MM.1S (cell line): ENCODE results near the gene SLC39A8.

Experiments
- DNase-seq: peaks from one replicate; pipeline ENCODE4 v3.0.0-alpha.2; 2015
- H2AFZ ChIP-seq: fragments of 300-600 bp; sonication (generic); 2 replicates; pipeline ENCODE4 v1.6.0; 2016; ENCODE audit warnings: antibody characterized with exemption, low read length
- H3F3A ChIP-seq: fragments of 300-600 bp; sonication (generic); 2 replicates; pipeline ENCODE4 v1.6.1; 2016; ENCODE audit warnings: mild to moderate bottlenecking, antibody characterized with exemption, low read length, moderate library complexity, mixed read lengths; ENCODE audit not compliant: insufficient read depth
- H3K27ac ChIP-seq: fragments of 300-600 bp; sonication (generic); 2 replicates; pipeline ENCODE4 v1.5.1; 2016; ENCODE audit warnings: mild to moderate bottlenecking, low read length
- H3K27me3 ChIP-seq: fragments of 300-600 bp; sonication (generic); replicated peaks from 2 replicates; pipeline ENCODE4 v1.6.0; 2016; ENCODE audit warnings: low read length; ENCODE audit not compliant: insufficient read depth
- H3K36me3 ChIP-seq: fragments of 300-600 bp; sonication (generic); replicated peaks from 2 replicates; pipeline ENCODE4 v1.6.1; 2016; ENCODE audit warnings: mild to moderate bottlenecking, low read length, mixed read lengths; ENCODE audit not compliant: insufficient read depth
- H3K4me1 ChIP-seq: fragments of 300-600 bp; sonication (generic); 2 replicates; pipeline ENCODE4 v1.6.1; 2016; ENCODE audit warnings: low read length, mixed read lengths
- H3K4me2 ChIP-seq: fragments of 300-600 bp; sonication (generic); 2 replicates; pipeline ENCODE4 v1.6.0; 2016; ENCODE audit warnings: low read depth, low read length
- H3K4me3 ChIP-seq: fragments of 300-600 bp; sonication (generic); 2 replicates; pipeline ENCODE4 v1.5.1; 2016; ENCODE audit warnings: low read length, mixed read lengths
- H3K79me2 ChIP-seq: fragments of 300-600 bp; sonication (generic); 2 replicates; pipeline ENCODE4 v1.6.1; 2016; ENCODE audit warnings: mixed run types, low read length, mixed read lengths
- H3K9ac ChIP-seq: fragments of 300-600 bp; sonication (generic); 2 replicates; pipeline ENCODE4 v1.6.1; 2016; ENCODE audit warnings: low read length, mixed read lengths
- H3K9me2 ChIP-seq: fragments of 300-600 bp; sonication (generic); replicated peaks from 2 replicates; pipeline ENCODE4 v1.6.1; 2016; ENCODE audit warnings: mild to moderate bottlenecking, low read length, mixed read lengths; ENCODE audit not compliant: insufficient read depth
- H3K9me3 ChIP-seq: fragments of 300-600 bp; sonication (generic); replicated peaks from 2 replicates; pipeline ENCODE4 v1.6.1; 2016; ENCODE audit warnings: mild to moderate bottlenecking, low read length, mixed read lengths; ENCODE audit not compliant: insufficient read depth
- H4K20me1 ChIP-seq: fragments of 300-600 bp; sonication (generic); 2 replicates; pipeline ENCODE4 v1.6.1; 2016; ENCODE audit warnings: mild to moderate bottlenecking, low read length, moderate library complexity, mixed read lengths; ENCODE audit not compliant: insufficient read depth
- CTCF ChIP-seq: fragments of 300-600 bp; sonication (generic); IDR thresholded peaks from 2 replicates; pipeline ENCODE4 v1.5.1; 2016; ENCODE audit warnings: antibody characterized with exemption, low read length, mixed read lengths
- EZH2 ChIP-seq: fragments of 300-600 bp; sonication (generic); optimal IDR thresholded peaks from 2 replicates; pipeline ENCODE3; 2017; ENCODE audit warnings: low read depth, mild to moderate bottlenecking, antibody characterized with exemption, low read length, mixed read lengths
- EZH2phosphoT487 ChIP-seq: fragments of 300-600 bp; sonication (generic); IDR thresholded peaks from 2 replicates; pipeline ENCODE4 v1.6.1; 2018; ENCODE audit warnings: antibody characterized with exemption, low read length

The SLC39A8 gene

GRCh38 chr4:102318105-102318504 is 27.2 kb downstream of the SLC39A8 start:
- no peak overlapping the region for H3K4me2 ChIP-seq
- DNase-seq = no peak
- no peaks in the 10 kb centered on the region for H3K4me1 ChIP-seq
- H3K79me2 ChIP-seq = peaks cover 19% of the 10 kb centered on the region; the same call in 1 of the 2 replicates
- no peak overlapping the region for H3K27ac ChIP-seq
- H2AFZ ChIP-seq = no peak overlapping the region
- H4K20me1 ChIP-seq = no peaks in the 10 kb centered on the region
- H3K36me3 ChIP-seq = no peaks in the 10 kb centered on the region
- H3K9me3 ChIP-seq = no peaks in the 10 kb centered on the region
- H3K9ac ChIP-seq = no peak overlapping the region
- no peaks in the 10 kb centered on the region for H3K9me2 ChIP-seq
- H3F3A ChIP-seq = no peaks in the 10 kb centered on the region
- H3K4me3 ChIP-seq = no peak overlapping the region
- H3K27me3 ChIP-seq = no peaks in the 10 kb centered on the region
- TF ChIP-seq CTCF = no peak
- TF ChIP-seq EZH2phosphoT487 = no peak
- TF ChIP-seq EZH2 = no peak

GRCh38 chr4:102317459-102317858 is 27.8 kb downstream of the SLC39A8 start:
- DNase-seq = no peak
- Histone ChIP-seq H3K9me3 (no peaks in the 10 kb centered on the region), H3K27ac (no peak overlapping the region), H3K9me2 (no peaks in the 10 kb centered on the region), H3K27me3 (no peaks in the 10 kb centered on the region), H3K79me2 (peaks cover 19% of the 10 kb centered on the region; the same call in 1 of the 2 replicates), H3K4me2 (no peak overlapping the region), H3F3A (no peaks in the 10 kb centered on the region), H3K36me3 (no peaks in the 10 kb centered on the region), H3K4me1 (no peaks in the 10 kb centered on the region), H4K20me1 (no peaks in the 10 kb centered on the region), H3K4me3 (no peak overlapping the region), H2AFZ (no peak overlapping the region), H3K9ac (no peak overlapping the region)
- no peak for TF ChIP-seq CTCF
- TF ChIP-seq EZH2phosphoT487 = no peak
- TF ChIP-seq EZH2 = no peak

GRCh38 chr4:102316585-102316984 is 28.7 kb downstream of the SLC39A8 start:
- Histone ChIP-seq H3K79me2 (peaks cover 14% of the 10 kb centered on the region; the same call in 1 of the 2 replicates), H3K9me3 (no peaks in the 10 kb centered on the region), H3K9me2 (no peaks in the 10 kb centered on the region), H3K4me3 (no peak overlapping the region), H3K27ac (no peak overlapping the region), H3F3A (no peaks in the 10 kb centered on the region), H3K9ac (no peak overlapping the region), H2AFZ (no peak overlapping the region), H3K4me2 (no peak overlapping the region), H3K36me3 (no peaks in the 10 kb centered on the region), H3K4me1 (no peaks in the 10 kb centered on the region), H4K20me1 (no peaks in the 10 kb centered on the region), H3K27me3 (no peaks in the 10 kb centered on the region)
- TF ChIP-seq EZH2phosphoT487 = no peak
- no peak for TF ChIP-seq CTCF
- no peak for TF ChIP-seq EZH2
- DNase-seq = no peak
